IgD-negative memory B cell (primary cell): ENCODE measurements around the gene PCNX3. TPM values are rescaled to one million over a fixed set of nuclear protein-coding genes. Genes with fewer than 3 reads are reported as not detected.
A peak's percentile ranks its signal among the peaks of the same experiment; 100 is the strongest.

Source experiments
- H3K27ac Mint-ChIP-seq, 3 donors: one replicate each; pipeline ENCODE4 v1.8.0; 2020 to 2022; ENCODE audit warnings: mild to moderate bottlenecking in 3 of 3, mixed read lengths in 3 of 3, moderate library complexity in 1 of 3
- H3K27me3 Mint-ChIP-seq: one replicate; pipeline ENCODE4 v1.8.0; 2021; ENCODE audit warnings: mixed read lengths
- H3K36me3 Mint-ChIP-seq: one replicate; pipeline ENCODE4 v1.8.0; 2020; ENCODE audit warnings: mild to moderate bottlenecking, mixed read lengths
- H3K4me1 Mint-ChIP-seq, 3 donors: one replicate each; pipeline ENCODE4 v1.8.0; 2020 to 2022; ENCODE audit warnings: mixed read lengths in 3 of 3, mild to moderate bottlenecking in 1 of 3
- H3K4me3 Mint-ChIP-seq, 4 donors: one replicate each; pipeline ENCODE4 v1.8.0; 2020 to 2022; ENCODE audit warnings: mild to moderate bottlenecking in 4 of 4, mixed read lengths in 4 of 4, moderate library complexity in 3 of 4
- H3K9me3 Mint-ChIP-seq, 3 donors: one replicate each; pipeline ENCODE4 v1.8.0; 2020 to 2021; ENCODE audit warnings: mixed read lengths in 3 of 3, mild to moderate bottlenecking in 1 of 3
- polyA plus RNA-seq: library from polyadenylated mRNA; unstranded; fragments of 300-500 nt; fragmentation: Illumina TruSeq; gene quantifications from one replicate; pipeline ENCODE4 v1.2.3, GENCODE V29; 2021

PCNX3 gene
- polyA plus RNA-seq, 1 donor from 2014 or later = 6.8 TPM

DNA sequence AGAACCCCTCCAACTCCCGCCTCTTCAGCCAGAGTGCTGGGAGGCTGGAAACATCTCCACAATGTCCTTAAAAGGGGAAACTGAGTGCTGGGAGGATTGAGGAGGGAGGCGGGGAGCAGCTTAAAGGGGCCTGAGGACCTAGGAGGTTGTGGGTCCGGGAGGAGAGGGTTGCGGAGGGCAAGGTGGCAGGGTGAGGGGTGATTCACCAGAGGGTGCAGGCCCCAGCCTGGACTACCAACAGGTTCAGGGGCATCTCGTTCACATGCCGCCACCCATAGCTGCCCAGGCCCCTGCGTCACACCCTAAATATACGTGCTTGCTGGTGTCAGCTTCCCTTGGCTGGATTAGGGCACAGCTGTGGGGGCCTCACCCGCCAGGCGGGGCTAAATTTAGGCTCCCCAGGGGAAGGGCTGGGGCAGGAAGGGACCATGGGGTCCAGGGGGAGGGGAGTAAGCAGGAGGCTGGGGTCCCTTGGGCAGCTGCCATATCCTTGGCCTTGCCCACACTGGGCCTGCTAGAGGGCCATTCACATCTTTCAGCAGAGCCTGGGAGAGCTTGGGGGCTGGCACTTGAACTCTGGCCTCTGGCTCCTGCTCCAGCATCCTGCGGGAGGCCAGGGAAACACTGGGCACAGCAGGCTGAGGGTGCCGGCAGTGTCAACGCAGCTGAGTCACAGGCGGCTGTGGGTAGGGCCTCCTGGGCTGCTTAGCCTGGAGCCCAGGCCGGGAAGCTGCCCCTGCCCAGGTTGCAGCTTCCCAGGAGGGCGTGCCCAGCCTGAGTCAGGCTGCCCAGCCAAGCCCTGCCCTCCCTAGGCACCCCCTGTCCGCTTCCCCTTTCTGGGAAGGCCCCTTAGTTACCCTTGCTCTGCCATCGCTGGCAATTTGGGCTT, 38.5 kb upstream of the PCNX3 start:
- no peaks in the 10 kb centered on the region for H3K36me3 Mint-ChIP-seq
- H3K9me3 Mint-ChIP-seq = no peaks in the 10 kb centered on the region
- H3K27ac Mint-ChIP-seq = peak overlapping the region; percentile 92 to 99 (median 97)
- peaks cover 13 to 29% (median 19%) of the 10 kb centered on the region in 3 donors for H3K4me1 Mint-ChIP-seq
- peak overlapping the region; percentile 92 to 97 (median 95) for H3K4me3 Mint-ChIP-seq
- peaks cover 2% of the 10 kb centered on the region for H3K27me3 Mint-ChIP-seq

DNA sequence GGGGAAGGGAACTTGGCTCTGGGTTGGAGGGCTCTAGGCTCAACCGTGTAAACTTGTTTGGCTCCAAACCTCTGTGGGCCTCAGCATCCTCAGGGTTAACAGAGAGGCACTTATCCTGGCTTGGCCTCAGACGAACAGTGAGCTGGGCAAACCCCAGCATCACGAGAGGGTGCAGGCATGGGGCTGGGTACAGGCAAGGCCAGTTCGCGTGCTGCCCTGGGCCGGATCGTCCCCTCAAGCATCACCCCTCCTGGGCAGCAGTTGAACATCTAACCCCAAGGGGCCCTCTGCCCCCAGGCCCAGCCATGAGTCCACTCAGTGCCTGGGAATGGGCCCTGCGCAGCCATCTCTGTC, 37.8 kb upstream of the PCNX3 start:
- no peaks in the 10 kb centered on the region for H3K36me3 Mint-ChIP-seq
- peak overlapping the region; percentile 92 to 99 (median 97) for H3K27ac Mint-ChIP-seq
- H3K9me3 Mint-ChIP-seq = no peaks in the 10 kb centered on the region
- peaks cover 12 to 31% (median 18%) of the 10 kb centered on the region in 3 donors for H3K4me1 Mint-ChIP-seq
- H3K27me3 Mint-ChIP-seq = peaks cover 2% of the 10 kb centered on the region
- peak overlapping the region; percentile 86 to 97 (median 94) for H3K4me3 Mint-ChIP-seq

DNA sequence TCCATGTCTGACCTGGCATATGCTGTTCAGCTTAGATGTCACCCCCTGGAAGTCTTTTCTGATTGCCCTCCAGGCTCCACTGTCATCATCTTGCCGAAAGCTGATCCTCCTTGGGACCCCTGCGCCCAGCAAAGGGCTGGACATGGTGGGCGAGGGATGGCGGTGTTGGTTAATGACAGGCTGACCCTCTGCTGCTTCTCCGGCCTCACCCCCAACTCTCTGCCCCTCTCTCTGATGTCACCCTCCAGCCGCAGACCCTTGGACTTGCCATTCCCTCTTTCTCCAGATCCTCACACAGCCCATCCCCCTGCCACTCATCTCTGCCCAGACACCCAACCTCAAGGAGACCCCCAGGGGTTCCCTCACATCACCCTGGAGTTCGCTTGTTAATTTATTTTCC, 37.4 kb upstream of the PCNX3 start:
- Mint-ChIP-seq H3K4me1 (peaks cover 10 to 33% (median 18%) of the 10 kb centered on the region in 3 donors), H3K27ac (peak overlapping the region; percentile 92 to 99 (median 97)), H3K27me3 (peaks cover 2% of the 10 kb centered on the region), H3K36me3 (no peaks in the 10 kb centered on the region), H3K9me3 (no peaks in the 10 kb centered on the region), H3K4me3 (peak overlapping the region; percentile 68 to 97 (median 89))

- Mint-ChIP-seq H3K27me3 (peaks cover 2% of the 10 kb centered on the region), H3K4me3 (peak overlapping the region in 3 of 4 donors; percentile 45 to 97 (median 68)), H3K27ac (peak overlapping the region; percentile 92 to 99 (median 97)), H3K4me1 (peaks cover 10 to 32% (median 18%) of the 10 kb centered on the region in 3 donors), H3K36me3 (no peaks in the 10 kb centered on the region), H3K9me3 (no peaks in the 10 kb centered on the region)
These were observed 36.9 kb upstream of the PCNX3 start for GRCh38 chr11:65578667-65579066.

DNA sequence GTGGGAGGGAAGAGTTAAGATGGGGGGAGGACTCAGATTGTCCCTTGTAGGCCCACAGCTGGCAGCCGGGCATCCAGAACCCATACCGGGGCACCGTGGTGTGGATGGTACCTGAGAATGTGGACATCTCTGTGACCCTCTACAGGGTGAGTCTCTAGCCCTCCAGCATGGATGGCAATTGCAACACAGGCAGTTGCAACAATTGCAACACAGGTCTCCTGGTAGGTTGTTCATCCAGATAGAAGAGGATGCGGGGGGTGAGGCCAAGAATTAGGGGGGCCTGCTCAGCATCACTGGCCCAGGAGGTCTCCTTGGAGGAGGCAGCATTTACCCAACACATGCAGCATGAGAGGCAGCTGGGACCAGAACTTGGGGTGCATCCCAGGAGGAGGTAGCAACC, 36.3 kb upstream of the PCNX3 start:
- Mint-ChIP-seq H3K4me3 (peak overlapping the region in 3 of 4 donors; percentile 23 to 68 (median 55)), H3K4me1 (peaks cover 9 to 28% (median 18%) of the 10 kb centered on the region in 3 donors), H3K9me3 (no peaks in the 10 kb centered on the region), H3K36me3 (no peaks in the 10 kb centered on the region), H3K27me3 (no peaks in the 10 kb centered on the region), H3K27ac (peak overlapping the region in 1 of 3 donors; percentile 16)

- H3K9me3 Mint-ChIP-seq = no peaks in the 10 kb centered on the region
- H3K4me1 Mint-ChIP-seq = peaks cover 9 to 23% (median 16%) of the 10 kb centered on the region in 3 donors
- H3K27me3 Mint-ChIP-seq = no peaks in the 10 kb centered on the region
- H3K27ac Mint-ChIP-seq = no peak overlapping the region
- no peaks in the 10 kb centered on the region for H3K36me3 Mint-ChIP-seq
- peak overlapping the region in 1 of 4 donors; percentile 40 for H3K4me3 Mint-ChIP-seq
These were observed 35.4 kb upstream of the PCNX3 start for GRCh38 chr11:65580031-65580692.

GRCh38 chr11:65580756-65581155, 34.8 kb upstream of the PCNX3 start:
- peaks cover 9 to 18% (median 15%) of the 10 kb centered on the region in 3 donors for H3K4me1 Mint-ChIP-seq
- no peaks in the 10 kb centered on the region for H3K27me3 Mint-ChIP-seq
- H3K27ac Mint-ChIP-seq = peak overlapping the region in 1 of 3 donors; percentile 76
- peak overlapping the region in 2 of 4 donors; percentile 21 to 40 for H3K4me3 Mint-ChIP-seq
- H3K36me3 Mint-ChIP-seq = no peaks in the 10 kb centered on the region
- no peaks in the 10 kb centered on the region for H3K9me3 Mint-ChIP-seq

GRCh38 chr11:65581928-65582327, 33.6 kb upstream of the PCNX3 start:
- Mint-ChIP-seq H3K9me3 (no peaks in the 10 kb centered on the region), H3K36me3 (no peaks in the 10 kb centered on the region), H3K4me3 (no peak overlapping the region), H3K4me1 (peaks cover 13 to 21% (median 18%) of the 10 kb centered on the region in 3 donors), H3K27me3 (no peaks in the 10 kb centered on the region), H3K27ac (peak overlapping the region in 1 of 3 donors; percentile 78)

- Mint-ChIP-seq H3K9me3 (no peaks in the 10 kb centered on the region), H3K27me3 (no peaks in the 10 kb centered on the region), H3K4me1 (peaks cover 14 to 28% (median 24%) of the 10 kb centered on the region in 3 donors), H3K27ac (peak overlapping the region; percentile 72 to 80 (median 78)), H3K4me3 (no peak overlapping the region), H3K36me3 (no peaks in the 10 kb centered on the region)
These were observed 32.0 kb upstream of the PCNX3 start for GRCh38 chr11:65583589-65583988.

DNA sequence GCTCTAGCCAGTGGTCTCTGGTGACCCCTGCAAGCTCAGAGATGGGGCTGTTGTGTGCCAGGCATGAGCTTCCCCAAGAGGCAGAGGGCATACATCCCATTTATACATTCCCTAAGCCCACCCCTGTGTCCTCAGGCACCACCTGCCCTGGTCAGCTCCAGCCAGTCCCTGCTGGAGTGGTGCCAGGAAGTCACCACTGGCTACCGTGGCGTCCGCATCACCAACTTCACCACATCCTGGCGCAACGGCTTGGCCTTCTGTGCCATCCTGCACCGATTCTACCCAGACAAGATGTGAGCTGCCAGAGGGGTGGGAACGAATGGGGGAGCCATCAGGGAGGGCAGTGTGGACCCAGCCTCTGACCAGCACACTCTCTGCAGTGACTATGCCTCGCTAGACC, 31.5 kb upstream of the PCNX3 start:
- Mint-ChIP-seq H3K36me3 (no peaks in the 10 kb centered on the region), H3K27me3 (no peaks in the 10 kb centered on the region), H3K27ac (peak overlapping the region in 1 of 3 donors; percentile 8), H3K9me3 (no peaks in the 10 kb centered on the region), H3K4me3 (no peak overlapping the region), H3K4me1 (peaks cover 19 to 30% (median 26%) of the 10 kb centered on the region in 3 donors)

GRCh38 chr11:65584723-65585171, 30.8 kb upstream of the PCNX3 start:
- Mint-ChIP-seq H3K27ac (no peak overlapping the region), H3K4me3 (no peak overlapping the region), H3K36me3 (no peaks in the 10 kb centered on the region), H3K4me1 (peaks cover 21 to 30% (median 26%) of the 10 kb centered on the region in 3 donors), H3K27me3 (no peaks in the 10 kb centered on the region), H3K9me3 (no peaks in the 10 kb centered on the region)

GRCh38 chr11:65585396-65586246, 30.0 kb upstream of the PCNX3 start:
- peak overlapping the region; percentile 69 to 91 (median 91) for H3K27ac Mint-ChIP-seq
- H3K36me3 Mint-ChIP-seq = no peaks in the 10 kb centered on the region
- no peaks in the 10 kb centered on the region for H3K27me3 Mint-ChIP-seq
- H3K9me3 Mint-ChIP-seq = no peaks in the 10 kb centered on the region
- peak overlapping the region in 2 of 4 donors; percentile 35 to 36 for H3K4me3 Mint-ChIP-seq
- H3K4me1 Mint-ChIP-seq = peaks cover 22 to 30% (median 26%) of the 10 kb centered on the region in 3 donors

DNA sequence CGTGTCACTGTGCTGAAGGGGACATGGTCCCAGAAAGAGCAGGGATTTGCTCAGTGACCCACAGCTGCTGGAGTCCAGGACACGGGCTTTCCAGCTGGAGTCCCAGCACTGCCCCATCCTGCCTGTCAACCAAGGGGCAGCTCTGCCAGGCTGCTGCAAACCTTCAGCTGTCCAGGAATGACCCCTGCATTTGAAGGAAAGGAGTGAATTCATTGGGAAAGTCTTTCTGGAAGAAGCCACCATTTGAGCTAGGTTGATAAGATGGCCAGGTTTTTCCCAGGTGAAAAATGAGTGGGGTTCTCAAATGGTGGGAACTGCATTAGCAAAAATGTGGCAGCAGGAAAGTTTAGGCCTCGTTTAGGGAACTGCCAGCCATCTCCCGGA, 29.3 kb upstream of the PCNX3 start:
- Mint-ChIP-seq H3K27ac (peak overlapping the region; percentile 69 to 91 (median 91)), H3K36me3 (no peaks in the 10 kb centered on the region), H3K9me3 (no peaks in the 10 kb centered on the region), H3K4me1 (peaks cover 22 to 30% (median 26%) of the 10 kb centered on the region in 3 donors), H3K27me3 (no peaks in the 10 kb centered on the region), H3K4me3 (peak overlapping the region in 3 of 4 donors; percentile 35 to 38 (median 36))

GRCh38 chr11:65586676-65587075, 28.9 kb upstream of the PCNX3 start:
- no peaks in the 10 kb centered on the region for H3K36me3 Mint-ChIP-seq
- peak overlapping the region in 2 of 3 donors; percentile 69 to 91 for H3K27ac Mint-ChIP-seq
- peak overlapping the region in 2 of 4 donors; percentile 20 to 35 for H3K4me3 Mint-ChIP-seq
- H3K27me3 Mint-ChIP-seq = no peaks in the 10 kb centered on the region
- H3K4me1 Mint-ChIP-seq = peaks cover 22 to 30% (median 26%) of the 10 kb centered on the region in 3 donors
- no peaks in the 10 kb centered on the region for H3K9me3 Mint-ChIP-seq
